Tibial nerve (tissue), 4 donors: ENCODE data around the gene TCAIM.

Experiments used
- EP300 ChIP-seq, 2 donors: sonication (generic); formaldehyde crosslinking; IDR thresholded peaks; one replicate each; pipeline ENCODE4 v1.6.1; 2017; ENCODE audit warnings: antibody characterized with exemption in 2 of 2, mild to moderate bottlenecking in 1 of 2
- POLR2A ChIP-seq, 2 donors: fragments of 450-650 bp; IDR thresholded peaks; one replicate each; pipeline ENCODE4 v1.6.1; 2017; ENCODE audit warnings: antibody characterized with exemption in 2 of 2, mild to moderate bottlenecking in 2 of 2, moderate library complexity in 2 of 2
- TF ChIP-seq, protein P1 (sequence below), 5 experiments: fragments of 200-600 bp in 3 of 5; fragments of 450-650 bp in 2 of 5; sonication (generic) in 3 of 5; IDR thresholded peaks; one replicate each; pipeline ENCODE4 v1.5.1; 2016 to 2019; ENCODE audit warnings: antibody characterized with exemption in 5 of 5, mild to moderate bottlenecking in 3 of 5, moderate library complexity in 2 of 5

DNA sequence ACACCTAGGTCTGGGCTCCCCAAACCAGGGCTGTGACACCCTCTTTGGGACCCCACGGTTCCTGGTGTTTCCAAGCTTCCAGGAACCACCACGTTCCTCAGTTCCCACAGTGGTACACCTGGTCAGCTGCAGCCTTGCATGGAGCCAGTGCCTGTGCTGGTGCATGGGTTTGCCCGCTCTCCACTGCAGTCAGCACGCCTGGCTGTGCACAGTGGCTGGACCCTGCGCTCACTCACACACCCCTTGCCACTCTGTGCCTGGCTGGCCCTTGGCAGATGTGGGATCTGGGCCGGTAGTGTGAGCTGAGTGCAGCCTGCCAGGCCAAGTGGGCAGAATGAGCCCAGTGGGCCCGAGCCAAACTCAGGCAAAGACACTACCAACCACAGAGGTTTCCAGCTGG lies 48.8 kb downstream of the TCAIM start:
- TF ChIP-seq, protein P1, sequence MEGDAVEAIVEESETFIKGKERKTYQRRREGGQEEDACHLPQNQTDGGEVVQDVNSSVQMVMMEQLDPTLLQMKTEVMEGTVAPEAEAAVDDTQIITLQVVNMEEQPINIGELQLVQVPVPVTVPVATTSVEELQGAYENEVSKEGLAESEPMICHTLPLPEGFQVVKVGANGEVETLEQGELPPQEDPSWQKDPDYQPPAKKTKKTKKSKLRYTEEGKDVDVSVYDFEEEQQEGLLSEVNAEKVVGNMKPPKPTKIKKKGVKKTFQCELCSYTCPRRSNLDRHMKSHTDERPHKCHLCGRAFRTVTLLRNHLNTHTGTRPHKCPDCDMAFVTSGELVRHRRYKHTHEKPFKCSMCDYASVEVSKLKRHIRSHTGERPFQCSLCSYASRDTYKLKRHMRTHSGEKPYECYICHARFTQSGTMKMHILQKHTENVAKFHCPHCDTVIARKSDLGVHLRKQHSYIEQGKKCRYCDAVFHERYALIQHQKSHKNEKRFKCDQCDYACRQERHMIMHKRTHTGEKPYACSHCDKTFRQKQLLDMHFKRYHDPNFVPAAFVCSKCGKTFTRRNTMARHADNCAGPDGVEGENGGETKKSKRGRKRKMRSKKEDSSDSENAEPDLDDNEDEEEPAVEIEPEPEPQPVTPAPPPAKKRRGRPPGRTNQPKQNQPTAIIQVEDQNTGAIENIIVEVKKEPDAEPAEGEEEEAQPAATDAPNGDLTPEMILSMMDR (IDR thresholded peaks at IDR 0.05): no peak
- TF ChIP-seq POLR2A (IDR thresholded peaks at IDR 0.05) (no peak), EP300 (IDR thresholded peaks at IDR 0.05) (no peak)
